NCI-H510A treated with DMSO at 0.1 percent for 48 hours (cell line): ENCODE data around the gene TRIM63.
"Not testable (repeated sequence)": the region's sequence is repeated elsewhere in the genome, so short reads cannot be mapped to it uniquely, and the experiment has no call there.

Source experiments
- DNase-seq: peaks from one replicate; lab custom pipeline; 2025; lab: John Stamatoyannopoulos, UW

The TRIM63 gene

DNA sequence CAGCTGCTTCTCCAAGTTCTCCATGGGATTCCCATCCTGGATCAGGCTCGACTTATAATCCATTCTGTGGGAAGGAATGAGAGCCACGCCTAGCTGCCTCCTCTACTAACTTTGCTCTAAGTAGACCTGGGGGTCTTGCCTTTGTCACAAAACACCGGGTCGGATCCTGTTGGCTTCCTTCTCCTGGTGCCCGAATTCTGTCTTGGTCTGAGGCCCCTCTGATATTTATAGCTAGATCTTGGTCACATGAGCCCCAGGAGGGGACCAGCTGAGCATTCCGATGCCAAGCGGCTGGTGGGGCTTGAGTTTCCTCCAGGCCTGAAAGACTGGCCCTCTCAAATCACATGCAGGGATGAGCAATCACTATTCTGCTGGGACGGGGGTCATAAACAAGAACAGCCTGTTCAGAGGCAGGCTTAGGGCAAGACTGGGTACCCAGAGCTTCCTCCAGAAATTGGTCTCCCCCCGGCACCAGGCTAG is at the start of gene TRIM63:
Gene TRIM63 (minus strand): TSS at position 199 of the 480 bp plus-strand sequence. CDS start 136 bp downstream, at position 63.
- no peak for DNase-seq

- no peak for DNase-seq
Measured at GRCh38 chr1:26114165-26114927, 46.9 kb upstream of the TRIM63 start.

- peak; percentile 80 for DNase-seq
Measured at GRCh38 chr1:26112407-26112775, 45.0 kb upstream of the TRIM63 start.

GRCh38 chr1:26111530-26112406 is 44.3 kb upstream of the TRIM63 start, which contains the start of gene PDIK1L:
Gene PDIK1L (plus strand): TSS chr1:26111824. CDS start chr1:26114309, 2,485 bp downstream.
- peak; percentile 86 for DNase-seq

GRCh38 chr1:26110731-26111529 is 43.5 kb upstream of the TRIM63 start:
- DNase-seq, result peak; percentile 55

DNA sequence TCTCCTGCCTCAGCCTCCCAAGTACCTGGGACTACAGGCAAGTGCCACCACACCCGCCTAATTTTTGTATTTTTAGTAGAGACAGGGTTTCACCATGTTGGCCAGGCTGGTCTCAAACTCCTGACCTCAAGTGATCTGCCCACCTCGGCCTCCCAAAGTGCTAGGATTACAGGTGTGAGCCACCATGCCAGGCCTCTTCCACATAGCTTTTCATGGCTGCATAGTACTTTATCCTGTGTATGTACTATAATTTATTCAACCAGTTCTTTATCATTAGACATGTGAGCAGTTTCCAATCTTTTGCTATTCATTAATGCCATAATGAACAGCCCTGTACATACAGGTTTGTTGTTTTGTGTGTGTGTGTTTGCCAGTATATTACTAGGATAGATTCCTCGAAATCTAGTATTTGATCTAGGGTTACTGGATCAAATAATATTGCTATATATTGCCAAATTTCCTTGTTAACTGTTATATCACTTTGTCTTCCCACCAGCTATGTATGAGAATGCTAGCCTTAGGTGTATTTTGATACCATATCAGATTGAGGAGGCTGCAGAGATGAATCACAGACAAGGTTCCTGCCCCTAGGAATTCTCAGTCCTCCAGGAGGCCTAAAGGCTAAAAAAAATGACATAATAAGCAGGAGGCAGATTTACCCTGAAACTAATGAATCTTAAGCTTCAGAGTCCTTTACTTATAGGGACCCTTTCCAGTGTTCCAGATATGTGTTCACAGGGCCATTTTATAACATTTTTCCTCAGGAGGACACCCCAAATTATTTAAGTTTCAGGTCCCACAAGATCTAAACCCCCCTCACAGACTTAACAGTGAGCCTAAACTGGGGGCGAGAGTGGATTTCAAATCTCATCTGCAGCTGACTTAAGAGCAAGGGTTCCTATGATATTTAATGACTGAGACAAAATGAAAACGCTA is 42.1 kb upstream of the TRIM63 start:
- DNase-seq, result no peak

DNA sequence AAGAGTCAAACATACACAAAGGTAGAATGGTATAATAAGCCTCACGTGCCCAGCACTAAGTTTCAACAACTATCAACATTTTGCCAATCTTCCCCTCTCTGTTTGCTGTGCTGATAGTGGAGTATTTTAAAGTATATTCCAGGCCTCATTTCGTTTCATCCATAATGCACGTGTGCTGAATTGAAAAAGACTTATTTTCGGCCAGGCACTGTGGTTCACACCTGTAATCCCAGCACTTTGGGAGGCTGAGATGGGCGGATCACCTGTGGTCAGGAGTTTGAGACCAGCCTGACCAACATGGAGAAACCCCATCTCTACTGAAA is 37.8 kb upstream of the TRIM63 start:
- DNase-seq, result not testable (repeated sequence)

GRCh38 chr1:26102526-26102925 is 35.1 kb upstream of the TRIM63 start:
- no peak for DNase-seq

- no peak for DNase-seq
Measured at GRCh38 chr1:26102119-26102518, 34.7 kb upstream of the TRIM63 start.

GRCh38 chr1:26100204-26100603 is 32.8 kb upstream of the TRIM63 start:
- DNase-seq, result not testable (repeated sequence)

GRCh38 chr1:26099780-26100179 is 32.4 kb upstream of the TRIM63 start:
- no peak for DNase-seq

DNA sequence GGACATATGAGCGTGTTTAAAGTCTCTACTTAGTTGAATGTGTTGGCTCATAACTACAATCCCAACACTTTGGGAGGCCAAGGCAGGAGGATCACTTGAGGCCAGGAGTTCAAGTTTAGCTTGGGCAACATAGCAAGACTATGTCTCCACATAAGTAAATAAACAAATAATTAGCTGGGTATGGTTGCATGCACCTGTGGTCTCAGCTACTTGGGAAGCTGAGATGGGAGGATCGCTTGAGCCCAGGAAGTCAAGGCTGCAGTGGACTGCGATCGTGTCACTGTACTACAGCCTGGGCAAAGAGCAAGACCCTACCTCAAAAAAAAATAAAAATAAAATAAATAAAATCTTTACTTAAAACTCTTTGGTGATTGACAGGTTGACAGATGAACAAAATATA is 31.2 kb upstream of the TRIM63 start:
- no peak for DNase-seq

GRCh38 chr1:26097696-26098095 is 30.3 kb upstream of the TRIM63 start:
- no peak for DNase-seq

DNA sequence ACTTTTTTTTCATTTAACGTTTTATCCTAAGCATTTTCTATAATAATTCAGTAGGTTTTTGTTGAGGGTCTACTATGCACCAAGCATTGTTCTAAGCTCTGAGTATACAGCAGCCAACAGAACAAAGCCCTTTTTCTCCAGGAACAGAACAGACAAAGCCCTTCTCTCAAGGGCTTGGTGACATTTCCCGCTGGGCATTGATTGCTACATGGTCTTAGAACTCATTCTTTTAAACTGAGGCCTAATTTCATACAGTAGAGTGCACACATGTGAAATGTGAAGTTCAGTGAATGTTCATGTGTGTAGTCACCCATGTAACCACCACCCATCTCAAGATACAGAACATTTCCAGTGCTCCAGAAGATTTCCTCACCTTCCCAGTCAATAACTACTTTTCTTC is 29.0 kb upstream of the TRIM63 start:
- no peak for DNase-seq

DNA sequence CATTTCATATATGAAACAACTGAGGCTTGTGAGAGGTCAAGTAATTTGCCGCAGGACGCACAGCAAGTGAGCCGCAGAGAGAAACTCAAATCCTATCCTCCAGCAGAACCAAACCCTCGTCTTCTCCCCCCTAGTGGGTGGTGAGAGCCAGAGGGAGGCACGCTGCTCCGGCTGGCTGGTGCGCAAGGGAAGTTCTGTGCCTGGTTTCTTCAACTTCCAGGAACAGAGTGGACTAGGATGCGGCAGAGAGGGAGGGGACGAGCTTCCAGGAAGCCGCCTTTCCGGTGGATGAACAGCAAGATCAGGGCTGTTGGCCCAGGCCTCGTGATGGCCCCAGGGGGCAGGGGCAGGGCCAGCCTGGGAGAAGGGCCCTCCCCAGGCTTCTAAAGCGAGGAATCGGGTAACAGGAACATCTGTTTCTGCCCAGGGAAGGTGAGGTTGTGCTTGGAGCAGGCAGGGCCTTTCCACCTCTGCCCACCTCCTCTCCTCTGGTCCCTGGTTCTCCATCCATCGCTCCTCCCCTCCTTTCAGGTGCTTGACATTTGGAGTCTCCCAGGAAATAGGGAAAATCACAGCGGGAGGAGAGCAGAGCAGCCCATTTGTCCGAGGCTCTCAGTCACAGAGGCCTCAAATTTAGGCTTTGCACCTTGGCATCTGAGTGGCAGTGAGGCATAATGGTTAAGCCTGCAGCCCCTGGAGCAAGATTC is 27.4 kb upstream of the TRIM63 start:
- peak; percentile 73 for DNase-seq

DNA sequence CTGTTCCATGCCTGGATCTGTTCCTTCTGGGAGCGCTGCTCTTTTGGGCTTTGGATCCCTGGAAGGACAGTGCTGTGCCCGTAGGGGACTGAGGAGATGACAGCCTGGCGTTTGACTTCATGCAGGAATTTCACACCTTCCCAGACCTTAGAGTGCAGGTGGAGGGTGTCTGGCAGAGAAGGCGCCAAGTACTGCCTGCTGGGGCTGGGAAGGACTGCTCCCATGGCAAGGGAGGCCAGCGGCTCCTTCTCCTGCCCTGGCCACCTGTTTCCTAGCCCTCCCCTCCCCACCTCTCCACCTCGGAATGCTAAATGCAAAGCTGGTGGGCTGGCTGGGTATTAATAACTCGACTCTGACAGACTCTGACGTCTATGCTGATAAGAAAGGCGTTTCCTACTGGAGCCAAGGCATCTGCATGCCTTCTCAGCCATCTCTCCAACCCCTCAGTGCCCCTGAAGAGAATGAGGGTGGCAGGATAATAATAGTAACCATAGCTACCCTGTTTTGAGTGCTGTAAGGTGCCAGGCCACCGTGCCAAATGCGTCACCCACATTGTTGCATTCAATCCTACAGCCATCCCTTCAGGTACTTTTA is 26.7 kb upstream of the TRIM63 start:
- no peak for DNase-seq

- not testable (repeated sequence) for DNase-seq
Measured at GRCh38 chr1:26093569-26093968, 26.1 kb upstream of the TRIM63 start.

DNA sequence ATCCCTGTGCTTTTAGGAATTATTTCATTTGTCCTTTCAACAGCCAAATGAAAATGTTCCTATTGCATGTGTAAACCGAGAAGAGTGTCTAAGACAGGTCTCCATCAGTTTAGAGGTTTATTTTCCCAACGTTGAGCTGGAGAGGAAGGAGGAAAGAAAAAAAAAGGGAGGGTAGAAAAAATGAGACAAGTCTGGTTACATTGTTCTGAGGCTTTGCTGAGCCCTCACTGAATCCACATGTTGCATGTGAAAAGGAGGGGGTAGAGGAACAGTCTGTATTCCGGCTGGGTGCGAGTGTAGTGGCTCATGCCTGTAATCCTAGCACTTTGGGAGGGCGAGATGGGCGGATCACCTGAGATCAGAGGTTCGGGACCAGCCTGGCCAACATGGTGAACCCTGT is 25.0 kb upstream of the TRIM63 start:
- no peak for DNase-seq

- DNase-seq, result no peak
Measured at GRCh38 chr1:26090893-26091292, 23.5 kb upstream of the TRIM63 start.

DNA sequence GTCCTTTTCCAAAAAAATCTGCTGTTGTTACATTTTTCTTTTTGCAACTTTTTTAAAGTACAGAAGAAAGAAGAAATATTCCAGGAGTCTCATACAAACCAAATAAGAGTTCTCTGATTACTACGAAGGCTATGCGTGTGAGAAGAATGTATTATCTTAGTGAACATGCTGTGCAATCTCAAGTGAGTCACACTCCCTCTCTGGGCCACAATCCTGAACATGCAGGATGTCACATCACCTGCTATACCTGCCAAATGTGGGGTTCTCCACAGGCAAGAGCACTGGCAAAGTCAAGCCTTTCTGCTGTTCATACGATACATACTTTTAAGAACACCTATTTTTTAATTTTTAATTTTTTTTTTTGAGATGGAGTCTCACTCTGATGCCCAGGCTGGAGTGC is 21.7 kb upstream of the TRIM63 start:
- DNase-seq, result no peak
